ENCODE measurements around the gene IKZF3.

DNA sequence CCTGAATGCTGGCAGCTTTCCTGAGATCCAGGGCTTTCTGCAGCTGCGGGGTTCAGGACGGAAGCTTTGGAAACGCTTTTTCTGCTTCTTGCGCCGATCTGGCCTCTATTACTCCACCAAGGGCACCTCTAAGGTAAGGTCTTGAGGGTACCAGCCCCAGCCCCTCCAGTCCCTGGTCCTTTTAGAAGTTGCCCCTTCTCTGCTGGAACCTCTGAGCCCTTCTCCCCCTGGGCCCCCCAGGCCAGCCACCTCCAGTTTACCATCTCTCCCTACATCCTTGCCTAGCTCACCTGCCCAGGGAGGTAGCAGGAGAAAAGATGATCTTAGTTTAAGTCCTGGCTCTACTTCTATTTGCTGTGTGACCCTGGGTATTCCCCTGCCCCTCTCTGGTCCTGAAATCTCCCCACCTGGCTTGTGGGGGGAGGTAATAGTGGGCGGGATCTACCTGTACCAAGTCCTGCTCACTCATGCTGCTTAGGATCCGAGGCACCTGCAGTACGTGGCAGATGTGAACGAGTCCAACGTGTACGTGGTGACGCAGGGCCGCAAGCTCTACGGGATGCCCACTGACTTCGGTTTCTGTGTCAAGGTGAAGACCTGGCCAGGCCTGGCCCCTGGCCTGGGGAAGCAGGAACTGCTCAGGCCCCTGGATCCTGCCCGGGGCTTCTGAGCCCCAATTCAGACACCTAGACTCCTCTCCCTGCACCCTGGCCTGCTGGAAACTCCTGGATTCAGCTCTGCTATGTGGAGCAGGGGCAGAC lies 119.9 kb downstream of the IKZF3 start:
- TF ChIP-seq CTCF (tag by site-specific recombination; IDR thresholded peaks at IDR 0.05) (no peak), ZNF121 (tag by site-specific recombination; IDR thresholded peaks at IDR 0.05) (no peak), ZNF549 (tag by site-specific recombination; IDR thresholded peaks at IDR 0.05) (no peak), YY1 (tag by site-specific recombination; IDR thresholded peaks at IDR 0.05) (no peak), SALL2 (tag by site-specific recombination; IDR thresholded peaks at IDR 0.05; ENCODE audit: borderline replicate concordance) (no peak), IKZF3 (tag by site-specific recombination; IDR thresholded peaks at IDR 0.05) (no peak), ZNF350 (tag by site-specific recombination; IDR thresholded peaks at IDR 0.05) (no peak), ZBTB6 (tag by site-specific recombination; IDR thresholded peaks at IDR 0.05) (no peak)
- TF ChIP-seq, protein P1, sequence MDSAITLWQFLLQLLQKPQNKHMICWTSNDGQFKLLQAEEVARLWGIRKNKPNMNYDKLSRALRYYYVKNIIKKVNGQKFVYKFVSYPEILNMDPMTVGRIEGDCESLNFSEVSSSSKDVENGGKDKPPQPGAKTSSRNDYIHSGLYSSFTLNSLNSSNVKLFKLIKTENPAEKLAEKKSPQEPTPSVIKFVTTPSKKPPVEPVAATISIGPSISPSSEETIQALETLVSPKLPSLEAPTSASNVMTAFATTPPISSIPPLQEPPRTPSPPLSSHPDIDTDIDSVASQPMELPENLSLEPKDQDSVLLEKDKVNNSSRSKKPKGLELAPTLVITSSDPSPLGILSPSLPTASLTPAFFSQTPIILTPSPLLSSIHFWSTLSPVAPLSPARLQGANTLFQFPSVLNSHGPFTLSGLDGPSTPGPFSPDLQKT (IDR thresholded peaks at IDR 0.05; ENCODE audit: borderline replicate concordance, low read depth, low read length) = no peak
- TF ChIP-seq, protein P2, sequence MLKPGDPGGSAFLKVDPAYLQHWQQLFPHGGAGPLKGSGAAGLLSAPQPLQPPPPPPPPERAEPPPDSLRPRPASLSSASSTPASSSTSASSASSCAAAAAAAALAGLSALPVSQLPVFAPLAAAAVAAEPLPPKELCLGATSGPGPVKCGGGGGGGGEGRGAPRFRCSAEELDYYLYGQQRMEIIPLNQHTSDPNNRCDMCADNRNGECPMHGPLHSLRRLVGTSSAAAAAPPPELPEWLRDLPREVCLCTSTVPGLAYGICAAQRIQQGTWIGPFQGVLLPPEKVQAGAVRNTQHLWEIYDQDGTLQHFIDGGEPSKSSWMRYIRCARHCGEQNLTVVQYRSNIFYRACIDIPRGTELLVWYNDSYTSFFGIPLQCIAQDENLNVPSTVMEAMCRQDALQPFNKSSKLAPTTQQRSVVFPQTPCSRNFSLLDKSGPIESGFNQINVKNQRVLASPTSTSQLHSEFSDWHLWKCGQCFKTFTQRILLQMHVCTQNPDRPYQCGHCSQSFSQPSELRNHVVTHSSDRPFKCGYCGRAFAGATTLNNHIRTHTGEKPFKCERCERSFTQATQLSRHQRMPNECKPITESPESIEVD (tag by site-specific recombination; IDR thresholded peaks at IDR 0.05) = no peak
- TF ChIP-seq, protein P3, sequence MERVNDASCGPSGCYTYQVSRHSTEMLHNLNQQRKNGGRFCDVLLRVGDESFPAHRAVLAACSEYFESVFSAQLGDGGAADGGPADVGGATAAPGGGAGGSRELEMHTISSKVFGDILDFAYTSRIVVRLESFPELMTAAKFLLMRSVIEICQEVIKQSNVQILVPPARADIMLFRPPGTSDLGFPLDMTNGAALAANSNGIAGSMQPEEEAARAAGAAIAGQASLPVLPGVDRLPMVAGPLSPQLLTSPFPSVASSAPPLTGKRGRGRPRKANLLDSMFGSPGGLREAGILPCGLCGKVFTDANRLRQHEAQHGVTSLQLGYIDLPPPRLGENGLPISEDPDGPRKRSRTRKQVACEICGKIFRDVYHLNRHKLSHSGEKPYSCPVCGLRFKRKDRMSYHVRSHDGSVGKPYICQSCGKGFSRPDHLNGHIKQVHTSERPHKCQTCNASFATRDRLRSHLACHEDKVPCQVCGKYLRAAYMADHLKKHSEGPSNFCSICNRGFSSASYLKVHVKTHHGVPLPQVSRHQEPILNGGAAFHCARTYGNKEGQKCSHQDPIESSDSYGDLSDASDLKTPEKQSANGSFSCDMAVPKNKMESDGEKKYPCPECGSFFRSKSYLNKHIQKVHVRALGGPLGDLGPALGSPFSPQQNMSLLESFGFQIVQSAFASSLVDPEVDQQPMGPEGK (tag by site-specific recombination; IDR thresholded peaks at IDR 0.05) = no peak
- TF ChIP-seq, protein P4, sequence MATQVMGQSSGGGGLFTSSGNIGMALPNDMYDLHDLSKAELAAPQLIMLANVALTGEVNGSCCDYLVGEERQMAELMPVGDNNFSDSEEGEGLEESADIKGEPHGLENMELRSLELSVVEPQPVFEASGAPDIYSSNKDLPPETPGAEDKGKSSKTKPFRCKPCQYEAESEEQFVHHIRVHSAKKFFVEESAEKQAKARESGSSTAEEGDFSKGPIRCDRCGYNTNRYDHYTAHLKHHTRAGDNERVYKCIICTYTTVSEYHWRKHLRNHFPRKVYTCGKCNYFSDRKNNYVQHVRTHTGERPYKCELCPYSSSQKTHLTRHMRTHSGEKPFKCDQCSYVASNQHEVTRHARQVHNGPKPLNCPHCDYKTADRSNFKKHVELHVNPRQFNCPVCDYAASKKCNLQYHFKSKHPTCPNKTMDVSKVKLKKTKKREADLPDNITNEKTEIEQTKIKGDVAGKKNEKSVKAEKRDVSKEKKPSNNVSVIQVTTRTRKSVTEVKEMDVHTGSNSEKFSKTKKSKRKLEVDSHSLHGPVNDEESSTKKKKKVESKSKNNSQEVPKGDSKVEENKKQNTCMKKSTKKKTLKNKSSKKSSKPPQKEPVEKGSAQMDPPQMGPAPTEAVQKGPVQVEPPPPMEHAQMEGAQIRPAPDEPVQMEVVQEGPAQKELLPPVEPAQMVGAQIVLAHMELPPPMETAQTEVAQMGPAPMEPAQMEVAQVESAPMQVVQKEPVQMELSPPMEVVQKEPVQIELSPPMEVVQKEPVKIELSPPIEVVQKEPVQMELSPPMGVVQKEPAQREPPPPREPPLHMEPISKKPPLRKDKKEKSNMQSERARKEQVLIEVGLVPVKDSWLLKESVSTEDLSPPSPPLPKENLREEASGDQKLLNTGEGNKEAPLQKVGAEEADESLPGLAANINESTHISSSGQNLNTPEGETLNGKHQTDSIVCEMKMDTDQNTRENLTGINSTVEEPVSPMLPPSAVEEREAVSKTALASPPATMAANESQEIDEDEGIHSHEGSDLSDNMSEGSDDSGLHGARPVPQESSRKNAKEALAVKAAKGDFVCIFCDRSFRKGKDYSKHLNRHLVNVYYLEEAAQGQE (tag by site-specific recombination; IDR thresholded peaks at IDR 0.05) = no peak
